ENCODE results near the gene NEDD1. TPM values are rescaled to one million over a fixed set of nuclear protein-coding genes. Genes with fewer than 3 reads are reported as not detected.

The NEDD1 gene
- polyA plus RNA-seq (ENCODE audit: insufficient read length in 3 of 3): 10 to 100 TPM; 37.3 to 39.4 (median 39.0) TPM

DNA sequence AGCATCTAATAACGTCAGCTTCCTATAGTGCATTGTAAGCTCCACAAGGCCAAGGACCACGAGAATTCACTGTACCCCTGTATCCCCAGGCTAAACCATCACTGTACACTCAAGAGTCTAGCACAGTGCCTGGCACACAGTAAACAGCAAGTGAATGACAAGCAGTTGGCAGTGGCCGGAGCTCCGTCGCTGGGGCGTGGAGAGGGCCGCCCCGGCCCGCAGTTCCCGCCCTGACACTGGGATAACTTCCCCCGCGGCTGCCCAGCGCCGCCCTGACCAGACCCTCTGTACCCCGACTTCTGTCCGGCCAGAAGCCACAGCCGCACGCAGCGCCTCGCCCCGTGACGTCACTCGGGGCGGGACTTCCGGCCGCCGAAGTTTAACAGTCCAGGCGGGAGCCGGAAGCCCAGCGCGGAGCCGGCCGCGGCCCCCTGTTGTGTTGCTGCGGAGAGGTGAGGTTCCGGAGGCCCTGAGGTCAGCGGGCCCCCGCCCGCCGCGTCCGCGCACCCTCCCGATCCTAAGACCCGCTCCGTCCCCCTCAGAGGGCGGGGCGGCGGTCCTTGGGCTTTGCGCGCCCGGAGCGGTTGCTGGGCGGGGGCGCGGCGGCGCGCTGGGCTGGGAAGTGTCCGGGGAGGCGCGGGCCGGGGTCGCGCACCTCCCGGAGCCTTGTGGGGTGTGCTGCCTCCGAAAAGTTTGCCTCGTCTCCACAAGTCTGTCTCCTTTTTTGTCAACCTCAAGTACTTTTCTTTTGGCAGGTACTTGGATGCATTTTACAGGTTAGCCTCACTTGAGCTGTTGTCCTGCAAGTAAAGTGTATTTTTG is at the start of gene NEDD1:
NEDD1 (plus strand) TSS at position 409 of the 822 bp plus-strand sequence. CDS start 2,503 bp downstream, outside the sequence.
- DNase-seq (ENCODE audit: low read depth in 3 of 3, low spot score in 2 of 3): peak; percentile 61 to 74 (median 72)

- no peak for DNase-seq (ENCODE audit: low read depth in 3 of 3, low spot score in 2 of 3)
Measured at GRCh38 chr12:96858162-96858561, 48.9 kb upstream of the NEDD1 start.

- no peak for DNase-seq (ENCODE audit: low read depth in 3 of 3, low spot score in 2 of 3)
Measured at GRCh38 chr12:96861656-96862055, 45.4 kb upstream of the NEDD1 start.

DNA sequence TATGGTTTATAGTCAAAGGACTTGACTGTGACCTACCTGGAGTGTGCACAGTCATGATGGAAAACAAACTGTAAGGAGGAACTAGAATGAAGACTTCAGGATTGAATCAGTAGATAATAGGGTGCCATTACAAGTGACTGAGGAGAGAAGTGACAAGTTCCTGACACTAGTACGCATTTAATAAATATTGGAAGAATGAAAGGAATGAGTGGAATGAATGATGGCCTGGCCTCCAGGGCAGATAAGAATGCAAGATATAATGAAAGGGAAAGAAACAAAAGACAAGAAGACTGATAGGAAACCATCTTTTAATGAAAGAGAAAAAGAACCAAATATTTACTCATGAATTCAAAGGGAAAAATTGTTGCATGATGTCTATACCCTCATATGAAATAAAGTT is 44.7 kb upstream of the NEDD1 start:
- DNase-seq (ENCODE audit: low read depth in 3 of 3, low spot score in 2 of 3): no peak

DNA sequence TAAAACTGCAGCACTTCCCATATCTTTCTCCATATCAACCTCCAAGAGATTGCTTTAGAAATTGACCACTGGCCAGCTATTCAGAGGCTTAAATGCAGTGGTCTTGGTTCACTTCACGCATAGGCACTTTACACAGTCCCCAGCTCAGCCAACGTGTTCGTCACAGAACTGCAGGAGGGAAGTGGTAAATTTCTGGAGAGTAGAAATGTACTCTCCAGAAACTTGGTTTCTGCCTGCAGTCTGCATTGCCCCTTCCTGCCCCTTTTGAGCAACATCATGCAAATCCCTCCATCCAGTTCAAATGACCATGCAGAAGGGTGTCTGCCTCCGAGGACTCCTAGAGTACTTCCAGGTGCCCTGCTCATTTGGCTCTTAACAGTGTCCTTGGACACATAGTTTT is 42.7 kb upstream of the NEDD1 start:
- DNase-seq (ENCODE audit: low read depth in 3 of 3, low spot score in 2 of 3): no peak

- DNase-seq (ENCODE audit: low read depth in 3 of 3, low spot score in 2 of 3): no peak
Measured at GRCh38 chr12:96866801-96867590, 40.1 kb upstream of the NEDD1 start.

GRCh38 chr12:96870946-96871345 is 36.1 kb upstream of the NEDD1 start:
- no peak for DNase-seq (ENCODE audit: low read depth in 3 of 3, low spot score in 2 of 3)

DNA sequence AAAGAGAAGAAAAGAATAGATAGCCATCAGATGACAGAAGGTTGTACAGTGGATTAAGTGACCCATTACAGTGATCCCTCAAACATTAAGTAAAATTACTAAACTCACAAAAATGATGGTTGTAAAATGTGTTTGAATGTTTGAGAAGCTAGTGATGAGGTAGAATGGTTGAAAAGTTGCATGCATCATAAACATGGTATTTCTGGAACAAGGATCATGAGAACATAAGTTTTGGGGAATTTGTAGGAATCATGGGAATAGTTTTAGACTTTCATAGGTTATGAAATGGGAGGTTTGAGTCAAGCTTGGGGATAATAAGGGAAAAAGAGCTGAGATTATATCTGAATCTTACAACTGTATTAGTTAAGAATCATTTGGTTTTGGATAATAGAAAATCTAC is 34.1 kb upstream of the NEDD1 start:
- no peak for DNase-seq (ENCODE audit: low read depth in 3 of 3, low spot score in 2 of 3)

GRCh38 chr12:96874211-96874610 is 32.8 kb upstream of the NEDD1 start:
- no peak for DNase-seq (ENCODE audit: low read depth in 3 of 3, low spot score in 2 of 3)

- DNase-seq (ENCODE audit: low read depth in 3 of 3, low spot score in 2 of 3): no peak
Measured at GRCh38 chr12:96876966-96877365, 30.1 kb upstream of the NEDD1 start.

GRCh38 chr12:96878704-96879103 is 28.4 kb upstream of the NEDD1 start:
- no peak for DNase-seq (ENCODE audit: low read depth in 3 of 3, low spot score in 2 of 3)

DNA sequence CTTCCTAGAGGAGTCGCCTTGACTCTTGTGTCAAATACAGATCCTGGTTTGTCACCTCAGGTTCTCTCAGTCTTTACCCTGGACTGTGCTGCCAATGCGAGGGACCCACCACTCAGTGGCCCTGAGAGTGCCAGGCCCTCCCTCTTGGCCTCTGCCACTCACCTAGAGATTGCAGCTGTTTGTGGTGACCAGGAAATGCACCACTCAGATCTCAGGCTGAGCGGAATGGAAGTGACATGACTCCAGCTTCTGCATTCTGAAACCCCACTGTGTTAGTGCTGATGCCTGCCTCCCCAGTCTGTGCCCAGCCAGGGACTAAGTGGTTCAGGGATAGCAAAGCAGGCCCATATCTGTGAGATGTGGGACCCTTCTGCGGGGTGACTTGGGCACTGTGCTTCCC is 27.8 kb upstream of the NEDD1 start:
- no peak for DNase-seq (ENCODE audit: low read depth in 3 of 3, low spot score in 2 of 3)

DNA sequence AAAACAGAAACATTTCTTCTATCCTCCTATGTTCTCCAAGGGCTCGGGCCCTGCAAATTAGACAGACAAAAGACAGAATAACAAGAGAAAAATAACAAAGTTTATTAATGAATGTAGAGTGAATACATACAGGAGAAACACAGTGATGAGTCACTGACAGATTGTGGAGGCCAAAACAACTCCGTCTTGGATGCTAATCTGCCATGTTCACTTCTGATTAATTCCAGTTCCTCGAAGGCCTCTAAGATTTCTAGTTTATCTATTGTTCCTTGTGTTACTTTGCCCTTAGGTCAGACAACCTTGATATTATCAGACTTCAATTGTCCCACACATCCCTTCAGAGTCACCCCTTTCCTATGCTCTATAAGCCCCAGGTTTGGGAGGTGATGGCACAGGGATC is 26.8 kb upstream of the NEDD1 start:
- no peak for DNase-seq (ENCODE audit: low read depth in 3 of 3, low spot score in 2 of 3)

DNA sequence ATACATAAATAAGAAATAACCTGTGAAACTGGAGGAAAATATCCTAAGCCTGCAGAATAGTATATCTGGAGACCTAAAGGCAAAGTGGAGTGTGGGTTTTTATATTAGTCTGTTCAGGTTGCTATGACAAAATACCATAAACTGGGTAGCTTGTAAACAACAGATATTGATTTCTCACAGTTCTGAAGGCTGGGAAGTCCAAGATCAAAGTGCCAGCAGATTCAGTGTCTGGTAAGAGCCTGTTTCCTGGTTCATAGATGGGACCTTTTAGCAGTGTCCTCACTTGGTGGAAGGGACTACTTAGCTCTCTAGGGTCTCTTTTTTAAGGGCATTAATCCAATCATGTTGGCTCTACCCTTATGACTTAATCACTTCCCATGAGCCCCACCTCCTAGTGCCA is 25.4 kb upstream of the NEDD1 start:
- DNase-seq (ENCODE audit: low read depth in 3 of 3, low spot score in 2 of 3): no peak

DNA sequence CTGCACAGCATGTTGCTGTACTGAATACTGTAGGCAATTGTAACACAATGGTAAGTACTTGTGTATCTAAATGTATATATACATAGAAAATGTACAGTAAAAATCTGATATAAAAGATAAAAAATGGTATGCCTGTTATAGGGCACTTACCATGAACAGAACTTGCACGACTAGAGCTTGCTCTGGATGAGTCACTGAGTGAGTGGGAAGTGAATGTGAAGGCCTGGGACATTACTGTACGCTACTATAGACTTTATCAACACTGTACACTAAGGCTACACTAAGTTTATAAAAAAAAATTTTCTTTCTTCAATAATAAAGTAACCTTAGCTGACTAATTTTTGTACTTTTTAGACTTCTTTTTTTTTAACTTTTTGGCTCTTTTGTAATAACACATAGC is 24.2 kb upstream of the NEDD1 start:
- DNase-seq (ENCODE audit: low read depth in 3 of 3, low spot score in 2 of 3): no peak

DNA sequence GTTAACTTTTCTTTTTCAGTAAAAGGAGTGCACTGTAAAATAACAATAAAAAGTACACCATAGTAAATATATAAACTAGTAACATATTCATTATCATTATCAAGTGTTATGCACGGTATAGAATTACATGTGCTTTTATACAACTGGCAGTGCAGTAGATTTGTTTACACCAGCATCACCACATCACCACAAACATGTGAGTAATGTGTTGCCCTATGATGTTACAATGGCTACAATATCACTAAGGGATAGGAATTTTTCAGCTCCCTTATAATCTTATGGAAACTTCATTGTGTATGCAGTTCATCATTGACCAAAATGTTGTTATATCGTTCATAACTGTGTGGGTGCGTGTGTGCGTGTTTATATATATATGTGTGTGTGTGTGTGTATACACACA is 23.5 kb upstream of the NEDD1 start:
- DNase-seq (ENCODE audit: low read depth in 3 of 3, low spot score in 2 of 3): no peak

- DNase-seq (ENCODE audit: low read depth in 3 of 3, low spot score in 2 of 3): peak in 1 of 3 donors; percentile 32
Measured at GRCh38 chr12:96886998-96887677, 19.9 kb upstream of the NEDD1 start.

GRCh38 chr12:96889273-96889933 is 17.7 kb upstream of the NEDD1 start:
- DNase-seq (ENCODE audit: low read depth in 3 of 3, low spot score in 2 of 3): no peak

- no peak for DNase-seq (ENCODE audit: low read depth in 3 of 3, low spot score in 2 of 3)
Measured at GRCh38 chr12:96890331-96890730, 16.7 kb upstream of the NEDD1 start.

DNA sequence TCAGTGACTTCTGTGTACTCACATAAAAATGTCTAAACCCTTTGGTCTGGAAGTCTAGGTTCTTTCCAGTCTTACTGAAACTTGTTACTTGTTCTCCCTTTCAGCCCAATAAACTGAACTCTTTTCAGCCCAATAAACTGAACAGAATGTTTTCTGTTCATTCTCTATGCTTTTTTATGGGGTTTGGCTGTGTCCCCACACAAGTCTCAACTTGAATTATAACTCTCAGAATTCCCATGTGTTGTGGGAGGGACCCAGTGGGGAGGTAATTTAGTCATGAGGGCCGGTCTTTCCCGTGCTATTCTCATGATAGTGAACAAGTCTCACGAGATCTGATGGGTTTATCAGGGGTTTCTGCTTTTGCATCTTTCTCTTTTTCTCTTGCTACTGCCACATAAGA is 15.0 kb upstream of the NEDD1 start:
- no peak for DNase-seq (ENCODE audit: low read depth in 3 of 3, low spot score in 2 of 3)

DNA sequence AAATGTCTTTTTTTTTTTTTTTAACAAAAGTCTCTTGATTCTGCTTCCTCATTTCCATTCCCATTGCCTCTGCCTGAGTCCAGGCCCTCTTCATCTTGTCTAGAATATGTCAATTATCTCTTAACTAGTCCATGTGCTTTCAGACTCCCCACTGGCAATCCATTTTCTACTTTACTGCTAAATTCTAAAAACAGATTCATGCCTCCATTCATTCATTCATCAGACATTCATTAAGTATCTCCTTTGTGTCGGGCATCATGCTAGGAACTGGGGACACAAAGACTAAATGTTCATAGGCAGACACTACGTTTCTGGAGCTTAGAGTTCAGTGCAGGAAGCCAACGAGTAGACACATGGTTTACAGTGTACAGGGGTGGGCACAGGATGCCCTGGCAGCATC is 9.6 kb upstream of the NEDD1 start:
- DNase-seq (ENCODE audit: low read depth in 3 of 3, low spot score in 2 of 3): no peak

Measured in right renal cortex interstitium (tissue), 3 donors.